ENCODE data around the gene SIRT4. TPM values are rescaled to one million over a fixed set of nuclear protein-coding genes. Genes with fewer than 3 reads are reported as not detected.

Gene SIRT4
- total and polyA plus RNA-seq, 2 of the 4 experiments (the other 2 are of a cell fraction), result 0.87 to 2.0 TPM

DNA sequence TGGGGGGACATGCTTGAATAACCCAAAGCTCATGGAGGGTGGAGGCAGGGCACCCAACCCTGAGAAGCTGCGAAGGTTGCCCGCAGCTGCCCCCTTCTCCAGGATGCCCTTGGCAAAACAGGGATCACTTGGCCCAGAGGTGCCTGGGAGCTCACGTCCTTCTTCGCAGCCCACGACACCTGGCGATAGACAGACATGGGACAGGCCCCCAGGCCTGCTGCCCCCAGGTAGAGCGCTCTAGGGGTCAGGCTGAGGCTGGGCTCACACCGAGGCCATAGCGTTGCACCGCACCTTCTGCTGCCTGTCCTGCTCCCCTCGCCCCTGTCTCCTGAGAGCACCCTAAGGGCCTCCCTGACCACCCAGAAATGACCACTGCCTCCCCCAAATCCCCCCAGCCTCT, 45.6 kb downstream of the SIRT4 start:
- in situ Hi-C loops (cut with MboI; ENCODE audit: low sequenced_read_pairs), result loop anchor here (25.0 kb wide), 1 partner anchor 90 kb away; the partner anchor contains the start of genes COX6A1, GATC and TRIAP1
- intact Hi-C loops (cut with micrococcal nuclease), result no loop called here
- WGBS, 2 experiments (ENCODE audit: extremely low coverage in 2 of 2, insufficient read length in 1 of 2), result 87% methylated on average over 11 of the region's 11 CpGs; no CpG with 5 or more reads in 1 of the 2 experiments
- H3K27ac ChIP-seq (ENCODE audit: insufficient read depth, low read length), result no peak overlapping the region
- H2BK120ac ChIP-seq (ENCODE audit: low read depth, low read length), result no peak overlapping the region
- dilution Hi-C loops (cut with HindIII; ENCODE audit: low sequenced_read_pairs, unreplicated experiment), result no loop called here
- no peaks in the 10 kb centered on the region for H4K20me1 ChIP-seq (ENCODE audit: insufficient read depth, low read length)
- no peak overlapping the region for H2BK15ac ChIP-seq (ENCODE audit: low read depth, low read length)
- H2BK20ac ChIP-seq (ENCODE audit: low read depth, low read length), result no peak overlapping the region
- H4K5ac ChIP-seq (ENCODE audit: low read depth, low read length), result no peak overlapping the region
- DNase-seq (no peak), ATAC-seq (ENCODE audit: low read depth) (no peak)
- no peak overlapping the region for H3K4ac ChIP-seq (ENCODE audit: low read depth, low read length)
- no peak overlapping the region for H3K14ac ChIP-seq (replicated peaks; ENCODE audit: low read depth, low read length)
- H3K27me3 ChIP-seq (ENCODE audit: control insufficient read depth, insufficient read depth, low read length), result peaks cover 37% of the 10 kb centered on the region
- H3K79me1 ChIP-seq (ENCODE audit: low read depth in 1 of 2, low read length in 2 of 2), result no peaks in the 10 kb centered on the region
- no peak overlapping the region for H2BK5ac ChIP-seq (ENCODE audit: low read depth, low read length, poor library complexity, severe bottlenecking)
- POLR2A ChIA-PET (ENCODE audit: unreplicated experiment), result no interaction called here
- no peak overlapping the region for H3K18ac ChIP-seq (ENCODE audit: low read depth, low read length)
- H2AK9ac ChIP-seq (replicated peaks; ENCODE audit: low read depth, low read length, poor library complexity), result no peak overlapping the region
- 0 out of 2 replicates have a peak, but pooled peaks cover 3% of the 10 kb centered on the region for H3K9me1 ChIP-seq (ENCODE audit: insufficient read depth, low read length)
- H3K4me1 ChIP-seq (ENCODE audit: control insufficient read depth, insufficient read depth, low read length), result no peaks in the 10 kb centered on the region
- H2AFZ ChIP-seq (replicated peaks; ENCODE audit: low read length, poor library complexity), result no peak overlapping the region
- H2AK5ac ChIP-seq (ENCODE audit: low read depth, low read length), result no peak overlapping the region
- H3K9ac ChIP-seq (ENCODE audit: low read depth, low read length), result no peak overlapping the region
- H4K8ac ChIP-seq (ENCODE audit: low read depth in 2 of 2, low read length in 2 of 2), result no peak overlapping the region
- H3K23ac ChIP-seq (ENCODE audit: low read depth, low read length), result no peak overlapping the region
- no peak overlapping the region for H3K4me2 ChIP-seq (ENCODE audit: low read depth, low read length)
- no peaks in the 10 kb centered on the region for H3K36me3 ChIP-seq (ENCODE audit: control insufficient read depth, insufficient read depth, low read length)
- no peak overlapping the region for H4K91ac ChIP-seq (ENCODE audit: insufficient read depth, low read depth, low read length)
- BruUV-seq (replicated peaks), result no TSS peak
- H3K4me3 ChIP-seq (ENCODE audit: insufficient read depth, low read depth, low read length), result no peak overlapping the region
- H3K9me3 ChIP-seq (ENCODE audit: control insufficient read depth, insufficient read depth, low read length), result no peaks in the 10 kb centered on the region
- H3K56ac ChIP-seq (ENCODE audit: extremely low read depth, insufficient read depth, low read length), result no peak overlapping the region
- CTCF ChIA-PET, result no interaction called here
- TF ChIP-seq FOS (IDR thresholded peaks at IDR 0.05; ENCODE audit: low read depth, low read length) (no peak), SMC3 (IDR thresholded peaks at IDR 0.05; ENCODE audit: low read depth, low read length) (no peak), MAFK (IDR thresholded peaks at IDR 0.05; ENCODE audit: low read depth, low read length) (no peak), MXI1 (IDR thresholded peaks at IDR 0.05; ENCODE audit: borderline replicate concordance, low read depth, low read length) (no peak), POLR2A (IDR thresholded peaks at IDR 0.05; ENCODE audit: low read depth, low read length) (no peak), CHD1 (IDR thresholded peaks at IDR 0.05; ENCODE audit: low read depth, low read length) (no peak), MAZ (IDR thresholded peaks at IDR 0.05; ENCODE audit: borderline replicate concordance, low read depth, low read length) (no peak), BHLHE40 (IDR thresholded peaks at IDR 0.05; ENCODE audit: low read depth, low read length) (no peak)
- TF ChIP-seq, protein P1, sequence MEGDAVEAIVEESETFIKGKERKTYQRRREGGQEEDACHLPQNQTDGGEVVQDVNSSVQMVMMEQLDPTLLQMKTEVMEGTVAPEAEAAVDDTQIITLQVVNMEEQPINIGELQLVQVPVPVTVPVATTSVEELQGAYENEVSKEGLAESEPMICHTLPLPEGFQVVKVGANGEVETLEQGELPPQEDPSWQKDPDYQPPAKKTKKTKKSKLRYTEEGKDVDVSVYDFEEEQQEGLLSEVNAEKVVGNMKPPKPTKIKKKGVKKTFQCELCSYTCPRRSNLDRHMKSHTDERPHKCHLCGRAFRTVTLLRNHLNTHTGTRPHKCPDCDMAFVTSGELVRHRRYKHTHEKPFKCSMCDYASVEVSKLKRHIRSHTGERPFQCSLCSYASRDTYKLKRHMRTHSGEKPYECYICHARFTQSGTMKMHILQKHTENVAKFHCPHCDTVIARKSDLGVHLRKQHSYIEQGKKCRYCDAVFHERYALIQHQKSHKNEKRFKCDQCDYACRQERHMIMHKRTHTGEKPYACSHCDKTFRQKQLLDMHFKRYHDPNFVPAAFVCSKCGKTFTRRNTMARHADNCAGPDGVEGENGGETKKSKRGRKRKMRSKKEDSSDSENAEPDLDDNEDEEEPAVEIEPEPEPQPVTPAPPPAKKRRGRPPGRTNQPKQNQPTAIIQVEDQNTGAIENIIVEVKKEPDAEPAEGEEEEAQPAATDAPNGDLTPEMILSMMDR (conservative IDR thresholded peaks at IDR 0.05; ENCODE audit: low read depth, low read length), result no peak
